Transverse colon (tissue), 4 donors: ENCODE data around the gene BDKRB1.

Source experiments
- CTCF ChIP-seq, 5 experiments: fragments of 200-600 bp in 3 of 5; fragments of 450-650 bp in 2 of 5; sonication (generic) in 3 of 5; IDR thresholded peaks; 1 replicate in 2 of 5; 2 replicates in 3 of 5; pipeline ENCODE4 v1.5.1; 2016 to 2017; ENCODE audit warnings: antibody characterized with exemption in 5 of 5, inconsistent platforms in 3 of 5, mild to moderate bottlenecking in 2 of 5, moderate library complexity in 1 of 5
- EP300 ChIP-seq: sonication (generic); formaldehyde crosslinking; IDR thresholded peaks from one replicate; pipeline ENCODE4 v1.6.1; 2017; ENCODE audit warnings: antibody characterized with exemption, low read depth
- POLR2A ChIP-seq: fragments of 450-650 bp; IDR thresholded peaks from one replicate; pipeline ENCODE4 v1.6.1; 2016; ENCODE audit warnings: antibody characterized with exemption, mild to moderate bottlenecking, moderate library complexity
- POLR2AphosphoS5 ChIP-seq, 3 donors: sonication (generic); formaldehyde crosslinking; IDR thresholded peaks; one replicate each; pipeline ENCODE4 v1.6.1; 2016; ENCODE audit warnings: antibody characterized with exemption in 3 of 3

GRCh38 chr14:96206461-96206860 is 49.5 kb upstream of the BDKRB1 start:
- TF ChIP-seq POLR2A, result no peak
- no peak for TF ChIP-seq POLR2AphosphoS5 (IDR thresholded peaks at IDR 0.05)
- TF ChIP-seq CTCF (IDR thresholded peaks at IDR 0.05), result no peak
- TF ChIP-seq EP300, result no peak
